Cardiac fibroblast (primary cell): ENCODE data around the gene PRKG1.

Experiments used
- DNase-seq, 2 donors: peaks; one replicate each; pipeline versions ENCODE4 v3.0.0 to v3.0.0-alpha.2; 2010; ENCODE audit warnings: low read depth in 2 of 2
- H3K4me3 ChIP-seq, 2 donors: replicated peaks in 1 of 2; 1 replicate in 1 of 2; 2 replicates in 1 of 2; pipeline ENCODE4 v1.5.1; 2011; ENCODE audit warnings: low read depth in 2 of 2, low read length in 2 of 2, mild to moderate bottlenecking in 2 of 2, moderate library complexity in 1 of 2
- TF ChIP-seq, protein P1 (sequence below): IDR thresholded peaks from one replicate; pipeline ENCODE4 v1.5.1; 2011; ENCODE audit warnings: low read depth, mild to moderate bottlenecking, low read length, inconsistent platforms

PRKG1 gene

GRCh38 chr10:52249850-52250395, 1175.6 kb downstream of the PRKG1 start:
- no peak overlapping the region for H3K4me3 ChIP-seq
- DNase-seq, result no peak
- TF ChIP-seq, protein P1, sequence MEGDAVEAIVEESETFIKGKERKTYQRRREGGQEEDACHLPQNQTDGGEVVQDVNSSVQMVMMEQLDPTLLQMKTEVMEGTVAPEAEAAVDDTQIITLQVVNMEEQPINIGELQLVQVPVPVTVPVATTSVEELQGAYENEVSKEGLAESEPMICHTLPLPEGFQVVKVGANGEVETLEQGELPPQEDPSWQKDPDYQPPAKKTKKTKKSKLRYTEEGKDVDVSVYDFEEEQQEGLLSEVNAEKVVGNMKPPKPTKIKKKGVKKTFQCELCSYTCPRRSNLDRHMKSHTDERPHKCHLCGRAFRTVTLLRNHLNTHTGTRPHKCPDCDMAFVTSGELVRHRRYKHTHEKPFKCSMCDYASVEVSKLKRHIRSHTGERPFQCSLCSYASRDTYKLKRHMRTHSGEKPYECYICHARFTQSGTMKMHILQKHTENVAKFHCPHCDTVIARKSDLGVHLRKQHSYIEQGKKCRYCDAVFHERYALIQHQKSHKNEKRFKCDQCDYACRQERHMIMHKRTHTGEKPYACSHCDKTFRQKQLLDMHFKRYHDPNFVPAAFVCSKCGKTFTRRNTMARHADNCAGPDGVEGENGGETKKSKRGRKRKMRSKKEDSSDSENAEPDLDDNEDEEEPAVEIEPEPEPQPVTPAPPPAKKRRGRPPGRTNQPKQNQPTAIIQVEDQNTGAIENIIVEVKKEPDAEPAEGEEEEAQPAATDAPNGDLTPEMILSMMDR, result no peak

GRCh38 chr10:52250510-52250909, 1176.2 kb downstream of the PRKG1 start:
- DNase-seq, result no peak
- TF ChIP-seq, protein P1, result no peak
- H3K4me3 ChIP-seq, result no peak overlapping the region

DNA sequence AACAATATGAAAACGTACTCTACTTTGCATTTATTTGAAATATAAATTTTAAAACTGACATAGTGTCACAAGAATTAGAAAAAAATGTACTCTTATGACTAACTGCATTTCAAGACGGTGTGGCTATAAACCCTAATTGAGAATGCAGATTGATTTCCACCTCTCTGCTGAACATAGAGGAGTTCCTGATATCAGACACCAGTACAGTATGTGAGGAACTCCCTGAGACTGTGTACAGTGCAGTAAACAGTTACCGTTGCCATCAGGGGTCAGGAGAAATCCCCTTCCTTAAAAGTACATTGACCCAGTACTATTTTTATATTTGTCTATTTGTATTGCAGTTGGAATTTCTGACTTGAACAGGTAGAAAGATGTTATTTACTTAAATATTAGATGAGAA, 1178.0 kb downstream of the PRKG1 start:
- TF ChIP-seq, protein P1, result no peak
- DNase-seq, result no peak
- H3K4me3 ChIP-seq, result no peak overlapping the region

DNA sequence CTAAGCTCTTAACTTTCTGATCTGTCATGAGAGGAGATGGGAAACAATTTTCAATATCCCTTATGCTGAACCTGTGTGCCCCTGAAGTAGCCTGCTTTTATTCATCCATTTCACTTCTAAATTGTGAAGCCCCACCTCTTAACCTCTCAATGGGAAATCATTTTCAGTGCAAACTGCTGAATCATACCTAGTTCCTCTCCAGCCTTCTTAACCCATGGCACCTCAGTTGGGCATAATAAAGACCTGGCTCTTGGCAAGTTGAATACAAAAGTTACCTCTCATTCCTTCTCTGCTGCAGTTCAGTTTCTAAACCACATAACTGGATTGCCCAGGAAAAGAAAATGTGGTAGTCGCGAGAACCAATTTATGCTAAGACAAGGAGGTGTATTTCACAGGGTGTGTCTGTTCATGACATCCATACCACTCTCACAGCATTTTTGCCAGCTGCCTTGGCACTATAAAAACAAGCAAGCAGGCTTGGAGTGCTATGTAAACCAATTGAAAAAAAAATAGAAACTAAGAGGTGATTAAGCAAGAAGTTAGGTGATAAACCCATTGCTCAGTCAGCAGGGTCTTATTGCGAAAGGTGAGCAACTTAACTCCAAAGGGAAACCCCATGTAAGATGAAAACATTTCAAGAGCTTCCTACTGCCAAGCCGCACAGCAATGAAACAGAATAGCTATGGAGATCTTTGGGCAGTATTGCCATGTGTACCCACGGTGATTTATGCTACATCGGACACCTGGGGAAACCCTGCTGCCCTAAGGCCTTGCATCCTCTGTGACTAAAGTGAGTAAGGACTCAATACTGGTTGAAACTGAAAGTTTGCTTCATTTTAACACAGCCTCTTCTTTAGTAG, 1182.8 kb downstream of the PRKG1 start:
- TF ChIP-seq, protein P1, result no peak
- DNase-seq, result peak; percentile 25 to 33
- H3K4me3 ChIP-seq, result no peak overlapping the region

DNA sequence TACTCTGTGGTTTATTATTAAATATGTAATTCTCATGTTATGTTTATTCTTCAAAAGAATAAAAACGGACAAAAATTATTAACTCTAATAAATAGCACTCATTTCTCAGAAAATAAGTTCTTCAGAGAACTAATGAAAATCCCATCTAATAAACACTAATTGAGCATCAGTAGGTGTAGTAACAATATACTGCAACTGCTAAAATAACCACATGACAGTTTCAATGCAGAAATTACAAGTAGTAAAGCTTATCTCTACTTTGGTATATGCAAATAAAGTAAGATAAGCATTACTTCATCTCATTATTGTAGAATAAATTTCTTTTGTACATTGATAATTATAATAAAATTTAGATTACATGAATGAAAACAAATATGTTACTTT, 1183.4 kb downstream of the PRKG1 start:
- no peak for DNase-seq
- H3K4me3 ChIP-seq, result no peak overlapping the region
- TF ChIP-seq, protein P1, result no peak

- TF ChIP-seq, protein P1, result no peak
- no peak overlapping the region for H3K4me3 ChIP-seq
- DNase-seq, result peak in 1 of 2 donors; percentile 23
These were observed 1184.6 kb downstream of the PRKG1 start for GRCh38 chr10:52258799-52259425.
